ENCODE data around the gene SHROOM2. TPM values are rescaled to one million over a fixed set of nuclear protein-coding genes. Genes with fewer than 3 reads are reported as not detected.

Gene SHROOM2, protein sequence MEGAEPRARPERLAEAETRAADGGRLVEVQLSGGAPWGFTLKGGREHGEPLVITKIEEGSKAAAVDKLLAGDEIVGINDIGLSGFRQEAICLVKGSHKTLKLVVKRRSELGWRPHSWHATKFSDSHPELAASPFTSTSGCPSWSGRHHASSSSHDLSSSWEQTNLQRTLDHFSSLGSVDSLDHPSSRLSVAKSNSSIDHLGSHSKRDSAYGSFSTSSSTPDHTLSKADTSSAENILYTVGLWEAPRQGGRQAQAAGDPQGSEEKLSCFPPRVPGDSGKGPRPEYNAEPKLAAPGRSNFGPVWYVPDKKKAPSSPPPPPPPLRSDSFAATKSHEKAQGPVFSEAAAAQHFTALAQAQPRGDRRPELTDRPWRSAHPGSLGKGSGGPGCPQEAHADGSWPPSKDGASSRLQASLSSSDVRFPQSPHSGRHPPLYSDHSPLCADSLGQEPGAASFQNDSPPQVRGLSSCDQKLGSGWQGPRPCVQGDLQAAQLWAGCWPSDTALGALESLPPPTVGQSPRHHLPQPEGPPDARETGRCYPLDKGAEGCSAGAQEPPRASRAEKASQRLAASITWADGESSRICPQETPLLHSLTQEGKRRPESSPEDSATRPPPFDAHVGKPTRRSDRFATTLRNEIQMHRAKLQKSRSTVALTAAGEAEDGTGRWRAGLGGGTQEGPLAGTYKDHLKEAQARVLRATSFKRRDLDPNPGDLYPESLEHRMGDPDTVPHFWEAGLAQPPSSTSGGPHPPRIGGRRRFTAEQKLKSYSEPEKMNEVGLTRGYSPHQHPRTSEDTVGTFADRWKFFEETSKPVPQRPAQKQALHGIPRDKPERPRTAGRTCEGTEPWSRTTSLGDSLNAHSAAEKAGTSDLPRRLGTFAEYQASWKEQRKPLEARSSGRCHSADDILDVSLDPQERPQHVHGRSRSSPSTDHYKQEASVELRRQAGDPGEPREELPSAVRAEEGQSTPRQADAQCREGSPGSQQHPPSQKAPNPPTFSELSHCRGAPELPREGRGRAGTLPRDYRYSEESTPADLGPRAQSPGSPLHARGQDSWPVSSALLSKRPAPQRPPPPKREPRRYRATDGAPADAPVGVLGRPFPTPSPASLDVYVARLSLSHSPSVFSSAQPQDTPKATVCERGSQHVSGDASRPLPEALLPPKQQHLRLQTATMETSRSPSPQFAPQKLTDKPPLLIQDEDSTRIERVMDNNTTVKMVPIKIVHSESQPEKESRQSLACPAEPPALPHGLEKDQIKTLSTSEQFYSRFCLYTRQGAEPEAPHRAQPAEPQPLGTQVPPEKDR (N-terminal part only)
- total RNA-seq (0.35 TPM), polyA plus RNA-seq (not detected)

DNA sequence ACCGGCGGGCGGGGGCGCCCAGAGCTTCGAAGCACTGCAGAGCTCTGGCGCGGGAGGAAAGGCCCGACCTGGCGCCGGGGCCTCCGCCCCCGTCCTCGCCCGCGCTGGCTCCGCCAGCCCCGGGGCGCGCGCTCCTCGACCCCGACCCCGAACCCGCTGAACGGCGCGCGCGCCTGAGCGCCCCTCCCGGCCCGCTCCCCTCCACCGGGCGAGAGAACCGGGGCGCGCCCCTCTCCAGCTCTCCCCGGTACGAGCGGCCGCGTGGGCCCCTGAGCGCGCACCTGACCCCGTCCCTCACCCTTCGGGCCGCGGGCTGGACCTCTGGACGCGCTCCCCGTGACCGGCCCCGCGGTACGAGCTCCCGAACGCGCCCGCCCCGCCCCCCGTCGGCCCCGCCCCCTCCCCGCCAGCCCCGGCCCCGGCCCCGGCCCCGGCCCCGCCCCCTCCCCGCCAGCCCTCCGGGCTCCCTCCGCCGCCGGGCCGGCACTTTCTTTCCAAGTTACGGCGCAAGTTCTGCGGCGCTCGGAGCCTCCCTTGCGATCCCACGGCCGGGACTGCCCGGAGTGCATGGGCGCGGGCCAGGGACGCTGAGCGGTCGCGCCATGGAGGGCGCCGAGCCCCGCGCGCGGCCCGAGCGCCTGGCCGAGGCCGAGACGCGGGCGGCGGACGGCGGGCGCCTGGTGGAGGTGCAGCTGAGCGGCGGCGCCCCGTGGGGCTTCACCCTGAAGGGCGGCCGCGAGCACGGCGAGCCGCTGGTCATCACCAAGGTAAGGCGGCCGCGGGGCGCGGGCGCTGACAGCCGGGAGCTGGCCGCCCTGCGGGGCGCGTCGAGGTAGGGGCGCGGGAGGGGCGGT is at the start of gene SHROOM2:
Gene SHROOM2 (plus strand): TSS at position 486 of the 854 bp plus-strand sequence. CDS start 117 bp downstream, at position 603.
- no peaks in the 10 kb centered on the region for H3K4me1 ChIP-seq (ENCODE audit: control insufficient read depth, insufficient read depth, low read length, poor library complexity, severe bottlenecking)
- H3K27ac ChIP-seq (ENCODE audit: insufficient read depth, low read length, poor library complexity, severe bottlenecking), result no peak within 1 kb of the TSS
- no peaks in the 10 kb centered on the region for H3K36me3 ChIP-seq (ENCODE audit: control insufficient read depth, insufficient read depth, low read length)
- DNase-seq, result no peak
- no peaks in the 10 kb centered on the region for H3K36me3 Mint-ChIP-seq
- H3K27ac Mint-ChIP-seq, result no peak within 1 kb of the TSS
- H3K4me3 Mint-ChIP-seq, result peak within 1 kb of the TSS in 2 of 4 donors; percentile 39 to 59
- H3K27me3 ChIP-seq (ENCODE audit: control insufficient read depth, insufficient read depth, low read length), result peaks cover 5% of the 10 kb centered on the region
- no peak for ATAC-seq (ENCODE audit: low read depth in 2 of 2)
- peaks cover 32% of the 10 kb centered on the region for H3K27me3 Mint-ChIP-seq
- peaks cover 0 to 2% (median 0%) of the 10 kb centered on the region in 7 donors for H3K9me3 Mint-ChIP-seq
- H3K4me1 Mint-ChIP-seq, result peaks cover 0 to 6% (median 0%) of the 10 kb centered on the region in 4 donors
- H3K9me3 ChIP-seq (ENCODE audit: control insufficient read depth in 2 of 2, low read length in 2 of 2), result no peaks in the 10 kb centered on the region
- H3K4me3 ChIP-seq (ENCODE audit: low read depth, low read length), result no peak within 1 kb of the TSS

DNA sequence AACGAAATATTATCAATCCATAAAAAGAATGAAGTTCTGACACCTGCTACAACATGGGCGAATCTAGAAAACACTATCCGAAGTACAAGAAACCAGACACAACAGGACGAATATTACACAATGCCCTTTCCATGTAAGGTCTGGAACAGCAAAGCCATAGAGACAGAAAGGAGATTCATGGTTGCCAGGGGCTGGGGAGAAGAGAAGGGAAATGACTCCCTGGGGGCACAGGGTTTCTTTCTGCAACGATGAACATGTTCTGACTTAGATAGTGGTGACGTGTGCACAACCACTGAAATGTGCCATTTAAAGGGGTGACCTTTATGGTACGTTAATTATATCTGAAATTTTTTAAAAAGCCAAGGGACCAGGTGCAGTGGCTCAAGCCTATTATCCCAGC is 48.9 kb upstream of the SHROOM2 start:
- peaks cover 0 to 3% (median 0%) of the 10 kb centered on the region in 7 donors for H3K9me3 Mint-ChIP-seq
- no peak overlapping the region for H3K4me3 Mint-ChIP-seq
- DNase-seq (no peak), ATAC-seq (ENCODE audit: low read depth in 2 of 2) (no peak)
- Histone ChIP-seq H3K27me3 (ENCODE audit: control insufficient read depth, insufficient read depth, low read length) (no peaks in the 10 kb centered on the region), H3K4me3 (ENCODE audit: low read depth, low read length) (no peak overlapping the region), H3K27ac (ENCODE audit: insufficient read depth, low read length, poor library complexity, severe bottlenecking) (no peak overlapping the region), H3K4me1 (ENCODE audit: control insufficient read depth, insufficient read depth, low read length, poor library complexity, severe bottlenecking) (no peaks in the 10 kb centered on the region), H3K36me3 (ENCODE audit: control insufficient read depth, insufficient read depth, low read length) (no peaks in the 10 kb centered on the region), H3K9me3 (ENCODE audit: control insufficient read depth in 2 of 2, low read length in 2 of 2) (no peaks in the 10 kb centered on the region)
- H3K27ac Mint-ChIP-seq, result no peak overlapping the region
- no peaks in the 10 kb centered on the region for H3K4me1 Mint-ChIP-seq
- no peaks in the 10 kb centered on the region for H3K36me3 Mint-ChIP-seq
- no peaks in the 10 kb centered on the region for H3K27me3 Mint-ChIP-seq

DNA sequence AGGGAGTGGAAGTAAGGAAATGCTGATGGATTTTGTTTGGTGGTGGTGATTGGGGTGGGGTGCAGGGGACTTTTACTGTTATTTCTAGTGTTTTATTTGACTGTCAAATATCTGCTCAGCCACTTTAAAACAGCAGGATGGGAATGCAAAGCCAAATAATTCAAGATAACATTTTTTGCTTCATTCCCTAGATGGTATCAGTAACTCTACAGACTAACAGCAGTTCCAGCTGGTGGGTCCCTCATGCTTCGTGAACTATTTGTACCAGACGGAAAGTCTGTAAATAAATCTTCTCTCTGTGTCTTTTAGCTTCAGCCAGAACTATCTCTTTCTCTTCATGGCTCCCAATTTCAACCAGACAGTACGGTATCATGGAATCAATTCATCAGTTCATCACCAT is 48.1 kb upstream of the SHROOM2 start:
- ATAC-seq (ENCODE audit: low read depth in 2 of 2) (no peak), DNase-seq (no peak)
- no peaks in the 10 kb centered on the region for H3K4me1 Mint-ChIP-seq
- peaks cover 0 to 3% (median 0%) of the 10 kb centered on the region in 7 donors for H3K9me3 Mint-ChIP-seq
- H3K27me3 ChIP-seq (ENCODE audit: control insufficient read depth, insufficient read depth, low read length), result no peaks in the 10 kb centered on the region
- no peaks in the 10 kb centered on the region for H3K4me1 ChIP-seq (ENCODE audit: control insufficient read depth, insufficient read depth, low read length, poor library complexity, severe bottlenecking)
- H3K4me3 Mint-ChIP-seq, result peak overlapping the region in 1 of 4 donors; percentile 61
- H3K36me3 Mint-ChIP-seq, result no peaks in the 10 kb centered on the region
- no peaks in the 10 kb centered on the region for H3K36me3 ChIP-seq (ENCODE audit: control insufficient read depth, insufficient read depth, low read length)
- no peaks in the 10 kb centered on the region for H3K27me3 Mint-ChIP-seq
- H3K27ac ChIP-seq (ENCODE audit: insufficient read depth, low read length, poor library complexity, severe bottlenecking), result no peak overlapping the region
- no peak overlapping the region for H3K4me3 ChIP-seq (ENCODE audit: low read depth, low read length)
- no peak overlapping the region for H3K27ac Mint-ChIP-seq
- H3K9me3 ChIP-seq (ENCODE audit: control insufficient read depth in 2 of 2, low read length in 2 of 2), result no peaks in the 10 kb centered on the region

DNA sequence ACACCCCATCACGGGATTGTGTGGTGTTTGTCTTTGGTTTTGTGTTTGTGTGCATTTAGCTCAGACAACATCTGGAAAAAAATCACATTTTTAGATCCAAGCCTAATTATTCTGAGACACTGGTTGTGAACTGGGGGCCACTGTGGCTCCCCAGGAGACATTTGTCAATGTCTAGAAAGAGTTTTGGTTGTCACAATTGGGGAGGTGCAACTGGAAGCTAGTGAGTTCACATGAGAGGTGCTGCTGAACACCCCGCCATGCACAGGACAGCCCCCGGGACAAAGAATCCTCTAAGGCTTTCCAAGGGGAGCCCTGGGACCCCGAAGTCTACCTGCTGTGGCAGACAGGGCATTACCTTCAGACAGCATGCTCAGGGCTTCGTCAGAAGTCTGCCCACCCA is 47.1 kb upstream of the SHROOM2 start:
- H3K27ac Mint-ChIP-seq, result no peak overlapping the region
- H3K36me3 ChIP-seq (ENCODE audit: control insufficient read depth, insufficient read depth, low read length), result no peaks in the 10 kb centered on the region
- peaks cover 0 to 3% (median 0%) of the 10 kb centered on the region in 7 donors for H3K9me3 Mint-ChIP-seq
- H3K27ac ChIP-seq (ENCODE audit: insufficient read depth, low read length, poor library complexity, severe bottlenecking), result no peak overlapping the region
- H3K27me3 ChIP-seq (ENCODE audit: control insufficient read depth, insufficient read depth, low read length), result no peaks in the 10 kb centered on the region
- no peaks in the 10 kb centered on the region for H3K4me1 ChIP-seq (ENCODE audit: control insufficient read depth, insufficient read depth, low read length, poor library complexity, severe bottlenecking)
- no peaks in the 10 kb centered on the region for H3K4me1 Mint-ChIP-seq
- H3K4me3 ChIP-seq (ENCODE audit: low read depth, low read length), result no peak overlapping the region
- ATAC-seq (ENCODE audit: low read depth in 2 of 2) (no peak), DNase-seq (no peak)
- no peaks in the 10 kb centered on the region for H3K27me3 Mint-ChIP-seq
- no peaks in the 10 kb centered on the region for H3K9me3 ChIP-seq (ENCODE audit: control insufficient read depth in 2 of 2, low read length in 2 of 2)
- no peak overlapping the region for H3K4me3 Mint-ChIP-seq
- H3K36me3 Mint-ChIP-seq, result no peaks in the 10 kb centered on the region

DNA sequence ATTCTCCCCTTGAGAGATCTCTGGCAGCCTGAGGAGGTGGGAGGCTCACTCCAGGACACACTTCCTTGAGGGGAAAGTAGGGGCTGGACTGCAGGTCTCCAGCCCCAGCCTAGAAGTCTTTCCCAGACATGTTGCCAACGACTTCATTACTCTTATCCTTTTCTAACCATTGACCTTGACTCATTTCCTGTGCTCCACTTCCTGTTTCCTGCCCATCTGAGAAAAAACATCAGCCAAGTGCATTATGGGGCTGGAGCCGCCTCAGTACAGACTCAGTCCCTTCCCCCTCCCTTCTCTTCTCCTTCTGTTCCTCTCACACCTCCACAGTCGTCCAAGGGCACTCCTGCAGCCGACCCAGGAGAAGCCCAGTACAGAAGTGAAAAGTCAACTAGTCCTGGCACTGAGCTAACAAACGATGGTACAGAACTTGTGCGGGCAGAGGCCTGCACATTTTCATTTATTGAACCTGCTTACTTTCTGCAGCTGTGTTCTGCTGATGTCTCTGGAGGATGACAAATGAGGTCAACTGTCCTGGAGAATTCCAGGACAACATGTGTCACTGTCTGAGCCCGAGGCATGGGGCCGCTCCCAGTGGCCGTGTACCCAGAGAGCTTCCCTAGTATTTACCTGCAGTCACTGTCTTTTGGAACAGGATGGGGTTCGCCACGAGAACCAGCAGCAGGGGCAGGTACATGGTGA is 40.7 kb upstream of the SHROOM2 start:
- Histone ChIP-seq H3K4me1 (ENCODE audit: control insufficient read depth, insufficient read depth, low read length, poor library complexity, severe bottlenecking) (peaks cover 6% of the 10 kb centered on the region), H3K36me3 (ENCODE audit: control insufficient read depth, insufficient read depth, low read length) (no peaks in the 10 kb centered on the region), H3K9me3 (ENCODE audit: control insufficient read depth in 2 of 2, low read length in 2 of 2) (no peaks in the 10 kb centered on the region), H3K27me3 (ENCODE audit: control insufficient read depth, insufficient read depth, low read length) (no peaks in the 10 kb centered on the region), H3K4me3 (ENCODE audit: low read depth, low read length) (no peak overlapping the region), H3K27ac (ENCODE audit: insufficient read depth, low read length, poor library complexity, severe bottlenecking) (no peak overlapping the region)
- ATAC-seq (ENCODE audit: low read depth in 2 of 2) (peak in 1 of 2 donors; percentile 42), DNase-seq (peak in 1 of 3 donors; percentile 58)
- Mint-ChIP-seq H3K27me3 (no peaks in the 10 kb centered on the region), H3K9me3 (peaks cover 0 to 16% (median 4%) of the 10 kb centered on the region in 7 donors), H3K27ac (peak overlapping the region in 1 of 3 donors; percentile 78), H3K4me3 (peak overlapping the region in 2 of 4 donors; percentile 58 to 75), H3K4me1 (peaks cover 0 to 18% (median 5%) of the 10 kb centered on the region in 4 donors), H3K36me3 (peaks cover 4% of the 10 kb centered on the region)

DNA sequence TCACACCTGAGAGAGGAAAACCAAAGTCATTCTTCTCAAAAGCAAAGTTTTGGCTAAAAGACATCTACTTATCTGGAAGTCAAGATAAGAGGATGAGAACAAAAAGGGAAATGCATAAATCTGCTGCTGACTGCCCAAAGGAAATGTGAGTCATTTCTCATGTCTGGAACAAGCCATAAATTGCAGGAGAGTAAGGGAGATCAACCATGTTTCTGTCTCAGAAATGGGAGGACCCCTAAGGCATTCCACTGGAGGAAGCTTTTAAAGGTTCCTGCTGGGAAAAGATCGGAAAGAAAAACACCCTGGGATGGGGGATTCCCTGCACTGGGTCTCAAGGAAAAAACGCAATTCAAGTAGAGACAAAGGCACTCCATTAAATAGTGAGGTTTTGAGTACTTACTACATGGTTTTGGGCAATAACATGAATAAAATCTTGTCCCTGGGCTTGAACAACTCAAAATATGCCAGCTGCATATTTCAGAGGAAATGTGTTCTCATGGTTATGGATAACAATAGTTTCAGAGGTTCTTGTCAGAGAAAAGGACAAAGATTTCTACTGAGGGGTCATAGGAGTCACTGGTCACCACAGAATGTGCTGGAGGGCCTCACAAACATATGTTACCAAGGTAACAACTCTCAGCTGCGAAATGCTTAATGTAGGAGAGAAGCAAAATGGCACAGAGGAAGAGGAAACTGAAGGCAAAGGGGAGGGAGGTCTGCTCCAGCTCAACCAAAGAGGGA is 39.9 kb upstream of the SHROOM2 start:
- Mint-ChIP-seq H3K9me3 (peaks cover 0 to 16% (median 4%) of the 10 kb centered on the region in 7 donors), H3K27ac (no peak overlapping the region), H3K4me1 (peaks cover 0 to 18% (median 5%) of the 10 kb centered on the region in 4 donors), H3K36me3 (peaks cover 4% of the 10 kb centered on the region), H3K4me3 (no peak overlapping the region), H3K27me3 (no peaks in the 10 kb centered on the region)
- DNase-seq (no peak), ATAC-seq (ENCODE audit: low read depth in 2 of 2) (no peak)
- H3K4me3 ChIP-seq (ENCODE audit: low read depth, low read length), result no peak overlapping the region
- H3K27ac ChIP-seq (ENCODE audit: insufficient read depth, low read length, poor library complexity, severe bottlenecking), result no peak overlapping the region
- H3K4me1 ChIP-seq (ENCODE audit: control insufficient read depth, insufficient read depth, low read length, poor library complexity, severe bottlenecking), result peaks cover 6% of the 10 kb centered on the region
- no peaks in the 10 kb centered on the region for H3K27me3 ChIP-seq (ENCODE audit: control insufficient read depth, insufficient read depth, low read length)
- H3K36me3 ChIP-seq (ENCODE audit: control insufficient read depth, insufficient read depth, low read length), result no peaks in the 10 kb centered on the region
- H3K9me3 ChIP-seq (ENCODE audit: control insufficient read depth in 2 of 2, low read length in 2 of 2), result no peaks in the 10 kb centered on the region

Measured in CD4-positive, CD25-positive, alpha-beta regulatory T cell (primary cell).